ENCODE measurements around the gene DOCK3.
"Not testable (repeated sequence)": the region's sequence is repeated elsewhere in the genome, so short reads cannot be mapped to it uniquely, and the experiment has no call there.

DOCK3 gene

GRCh38 chr3:50850639-50851511, 176.1 kb downstream of the DOCK3 start:
- no peak for TF ChIP-seq CTCF (IDR thresholded peaks at IDR 0.05; ENCODE audit: control extremely low read depth, extremely low read depth, low read depth, missing control alignments)
- POLR2A ChIA-PET: no interaction called here
- no peak for DNase-seq (ENCODE audit: extremely low spot score)
- CTCF ChIA-PET: no interaction called here

GRCh38 chr3:50853936-50854335, 179.2 kb downstream of the DOCK3 start:
- no peak for DNase-seq (ENCODE audit: extremely low spot score)
- TF ChIP-seq CTCF (IDR thresholded peaks at IDR 0.05; ENCODE audit: control extremely low read depth, extremely low read depth, low read depth, missing control alignments): no peak
- POLR2A ChIA-PET: no interaction called here
- CTCF ChIA-PET: no interaction called here

GRCh38 chr3:50862221-50862620, 187.5 kb downstream of the DOCK3 start:
- no peak for TF ChIP-seq CTCF (IDR thresholded peaks at IDR 0.05; ENCODE audit: control extremely low read depth, extremely low read depth, low read depth, missing control alignments)
- ChIA-PET POLR2A (no interaction called here), CTCF (interaction anchor here (1.5 kb wide), 1 partner anchor 10 kb away, joined by 5 read pairs; no protein-coding TSS in a partner anchor)
- no peak for DNase-seq (ENCODE audit: extremely low spot score)

- DNase-seq (ENCODE audit: extremely low spot score): peak; percentile 42
- ChIA-PET POLR2A (no interaction called here), CTCF (no interaction called here)
- TF ChIP-seq CTCF (IDR thresholded peaks at IDR 0.05; ENCODE audit: control extremely low read depth, extremely low read depth, low read depth, missing control alignments): no peak
Measured at GRCh38 chr3:50873376-50874157, 198.8 kb downstream of the DOCK3 start.

GRCh38 chr3:50874876-50875275, 200.1 kb downstream of the DOCK3 start:
- DNase-seq (ENCODE audit: extremely low spot score); POLR2A ChIA-PET; CTCF ChIA-PET: not testable (repeated sequence)

GRCh38 chr3:50876947-50877346, 202.2 kb downstream of the DOCK3 start:
- ChIA-PET POLR2A (no interaction called here), CTCF (no interaction called here)
- DNase-seq (ENCODE audit: extremely low spot score): no peak
- no peak for TF ChIP-seq CTCF (IDR thresholded peaks at IDR 0.05; ENCODE audit: control extremely low read depth, extremely low read depth, low read depth, missing control alignments)

- CTCF ChIA-PET; DNase-seq (ENCODE audit: extremely low spot score); POLR2A ChIA-PET: not testable (repeated sequence)
Measured at GRCh38 chr3:50882733-50883132, 208.0 kb downstream of the DOCK3 start.
